ENCODE measurements around the gene SPATA31D1. TPM values are rescaled to one million over a fixed set of nuclear protein-coding genes. Genes with fewer than 3 reads are reported as not detected.

SPATA31D1 gene
- total and polyA plus RNA-seq, 2 experiments from 2014 or later: not detected

GRCh38 chr9:82036086-82036485 lies 47.5 kb downstream of the SPATA31D1 start:
- no peak overlapping the region for H3K4me3 ChIP-seq
- no peaks in the 10 kb centered on the region for H3K27me3 ChIP-seq (replicated peaks; ENCODE audit: insufficient read depth)
- H3K27ac ChIP-seq: no peak overlapping the region
- H3F3A ChIP-seq (ENCODE audit: insufficient read depth): peaks cover 4% of the 10 kb centered on the region; the same call in 1 of the 2 replicates
- no peak overlapping the region for H2AFZ ChIP-seq
- H3K9me2 ChIP-seq (ENCODE audit: insufficient read depth): no peaks in the 10 kb centered on the region
- no peak for TF ChIP-seq EZH2 (IDR thresholded peaks at IDR 0.05; ENCODE audit: insufficient read depth, poor library complexity, severe bottlenecking)
- TF ChIP-seq EZH2phosphoT487 (IDR thresholded peaks at IDR 0.05; ENCODE audit: insufficient read depth, low read depth): no peak
- H3K4me2 ChIP-seq (ENCODE audit: unreplicated experiment): no peak overlapping the region
- no peak overlapping the region for H3K9ac ChIP-seq
- peaks cover 10% of the 10 kb centered on the region for H3K4me1 ChIP-seq (ENCODE audit: insufficient read depth)
- H3K36me3 ChIP-seq (ENCODE audit: low read depth): no peaks in the 10 kb centered on the region
- in situ Hi-C loops (cut with MboI): no loop called here
- DNase-seq: no peak
- H4K20me1 ChIP-seq (ENCODE audit: insufficient read depth): no peaks in the 10 kb centered on the region
- H3K79me2 ChIP-seq (ENCODE audit: insufficient read depth): no peaks in the 10 kb centered on the region
- no peaks in the 10 kb centered on the region for H3K9me3 ChIP-seq (ENCODE audit: low read depth)
- WGBS, 2 experiments (ENCODE audit: low coverage in 1 of 2, low lambda C conversion rate in 2 of 2, missing lambda C conversion rate in 2 of 2): 79 to 80% methylated on average over 4 of the region's 4 CpGs

- H2AFZ ChIP-seq: no peak overlapping the region
- no peak overlapping the region for H3K9ac ChIP-seq
Observed at GRCh38 chr9:82037126-82037525, 48.6 kb downstream of the SPATA31D1 start.

GRCh38 chr9:82038897-82039296 lies 50.3 kb downstream of the SPATA31D1 start:
- no peaks in the 10 kb centered on the region for H3F3A ChIP-seq (ENCODE audit: insufficient read depth)
- H3K4me1 ChIP-seq (ENCODE audit: insufficient read depth): no peaks in the 10 kb centered on the region
- no peaks in the 10 kb centered on the region for H3K9me2 ChIP-seq (ENCODE audit: insufficient read depth)
- H3K4me3 ChIP-seq: no peak overlapping the region
- H3K27ac ChIP-seq: no peak overlapping the region
- H3K4me2 ChIP-seq (ENCODE audit: unreplicated experiment): no peak overlapping the region
- H2AFZ ChIP-seq: no peak overlapping the region
- H3K9me3 ChIP-seq (ENCODE audit: low read depth): no peaks in the 10 kb centered on the region
- TF ChIP-seq EZH2 (IDR thresholded peaks at IDR 0.05; ENCODE audit: insufficient read depth, poor library complexity, severe bottlenecking): no peak
- no peak for TF ChIP-seq EZH2phosphoT487 (IDR thresholded peaks at IDR 0.05; ENCODE audit: insufficient read depth, low read depth)
- WGBS, 2 experiments (ENCODE audit: low coverage in 1 of 2, low lambda C conversion rate in 2 of 2, missing lambda C conversion rate in 2 of 2): 43 to 59% methylated on average over 2 of the region's 2 CpGs
- no peaks in the 10 kb centered on the region for H4K20me1 ChIP-seq (ENCODE audit: insufficient read depth)
- no peak overlapping the region for H3K9ac ChIP-seq
- no peaks in the 10 kb centered on the region for H3K27me3 ChIP-seq (replicated peaks; ENCODE audit: insufficient read depth)
- no peaks in the 10 kb centered on the region for H3K79me2 ChIP-seq (ENCODE audit: insufficient read depth)
- in situ Hi-C loops (cut with MboI): no loop called here
- no peak for DNase-seq
- no peaks in the 10 kb centered on the region for H3K36me3 ChIP-seq (ENCODE audit: low read depth)

More at GRCh38 chr9:82037126-82037525, 48.6 kb downstream of the SPATA31D1 start:
- Histone ChIP-seq H3K4me2 (ENCODE audit: unreplicated experiment) (no peak overlapping the region), H3K9me2 (ENCODE audit: insufficient read depth) (no peaks in the 10 kb centered on the region), H3K36me3 (ENCODE audit: low read depth) (no peaks in the 10 kb centered on the region), H3K27me3 (replicated peaks; ENCODE audit: insufficient read depth) (no peaks in the 10 kb centered on the region), H3K4me3 (no peak overlapping the region), H3K27ac (no peak overlapping the region), H3K4me1 (ENCODE audit: insufficient read depth) (no peaks in the 10 kb centered on the region; the same call in 1 of the 2 replicates), H3F3A (ENCODE audit: insufficient read depth) (no peaks in the 10 kb centered on the region), H4K20me1 (ENCODE audit: insufficient read depth) (no peaks in the 10 kb centered on the region), H3K79me2 (ENCODE audit: insufficient read depth) (no peaks in the 10 kb centered on the region), H3K9me3 (ENCODE audit: low read depth) (no peaks in the 10 kb centered on the region)
- in situ Hi-C loops (cut with MboI): no loop called here
- TF ChIP-seq EZH2phosphoT487 (IDR thresholded peaks at IDR 0.05; ENCODE audit: insufficient read depth, low read depth): no peak
- TF ChIP-seq EZH2 (IDR thresholded peaks at IDR 0.05; ENCODE audit: insufficient read depth, poor library complexity, severe bottlenecking): no peak
- no peak for DNase-seq
- 13 to 15% methylated on average over 1 of the region's 1 CpG for WGBS, 2 experiments (ENCODE audit: low coverage in 1 of 2, low lambda C conversion rate in 2 of 2, missing lambda C conversion rate in 2 of 2)

Other genes with a start within 250 kb of the SPATA31D1 start
- not detected in 2 replicates for gene SPATA31D4, start 60.3 kb upstream of the SPATA31D1 start, total RNA-seq (2014; rRNA removed; shearing (Covaris generic))
- gene SPATA31D4, start 60.3 kb upstream of the SPATA31D1 start, polyA plus RNA-seq (2016; fragmentation: Nextera tagmentation; extraction: Ambion mirVana): not detected in 2 replicates
- not detected in 2 replicates for gene SPATA31D3, start 45.3 kb upstream of the SPATA31D1 start, total RNA-seq (2014; rRNA removed; shearing (Covaris generic))
- not detected in 2 replicates for gene SPATA31D3, start 45.3 kb upstream of the SPATA31D1 start, polyA plus RNA-seq (2016; fragmentation: Nextera tagmentation; extraction: Ambion mirVana)